H1 (cell line): ENCODE results near the gene TLL1. TPM values are rescaled to one million over a fixed set of nuclear protein-coding genes. Genes with fewer than 3 reads are reported as not detected.

ENCODE experiments used
- NRF1 ChIP-seq: IDR thresholded peaks from 2 replicates; pipeline ENCODE4 v1.6.1; 2011; ENCODE audit warnings: mild to moderate bottlenecking, low read depth, low read length, improper control_type of control experiment
- SIRT6 ChIP-seq: IDR thresholded peaks from one replicate; pipeline ENCODE4 v1.7.1; 2012; ENCODE audit warnings: low read length, inconsistent platforms
- YY1 ChIP-seq: IDR thresholded peaks from 2 replicates; pipeline ENCODE4 v1.6.1; 2011; ENCODE audit warnings: low read depth, mild to moderate bottlenecking, low read length
- polyA plus RNA-seq, 7 experiments: library from polyadenylated mRNA; depleted of rRNA in 3 of 7; stranded (reverse) in 5 of 7; unstranded in 2 of 7; fragments of >200 nt in 5 of 7; fragments of 200-250 nt in 2 of 7; gene quantifications; 1 replicate in 5 of 7; 2 replicates in 1 of 7; 4 replicates in 1 of 7; pipeline versions ENCODE4 v1.2.1 to v1.2.3, GENCODE V29; 2011 to 2013; ENCODE audit warnings: missing spikeins in 2 of 7, mixed read lengths in 2 of 7
- total RNA-seq: library from RNA; stranded (reverse); fragmentation: NEBNext Ultra II Directional; extraction: Animal tissue kit (Norgen Biotek cat#: 25700); gene quantifications from 2 replicates; pipeline ENCODE4 v1.2.1, GENCODE V29; 2021

TLL1 gene
- total and polyA plus RNA-seq, 2 of the 8 experiments (the other 6 are each of a cell fraction or from before 2014, with no cell fraction given): 0.18 to 1.1 TPM

DNA sequence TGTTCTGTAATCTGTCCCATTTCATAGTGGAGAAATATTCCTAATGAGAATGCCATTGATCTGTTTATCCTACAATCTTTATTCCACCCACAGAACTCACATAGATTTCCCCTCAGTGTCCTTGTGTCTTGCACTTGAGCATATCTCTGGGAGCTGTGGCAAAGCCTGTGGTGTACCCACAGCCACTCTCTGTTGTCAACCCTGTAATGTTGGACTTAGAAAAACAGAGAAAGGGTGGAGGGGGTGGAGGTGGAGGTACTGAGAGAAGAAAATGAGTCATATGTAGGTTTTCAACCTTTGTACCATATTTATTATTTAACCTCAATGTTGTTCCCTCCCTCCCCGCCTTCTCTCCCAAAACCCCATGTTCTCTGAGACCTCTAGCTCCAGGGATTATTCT, 46.9 kb upstream of the TLL1 start (continued):
- TF ChIP-seq YY1 (no peak), SIRT6 (no peak), NRF1 (no peak)
- TF ChIP-seq, all 59 proteins: peak for 0
